GM23338 (cell line): ENCODE results near the gene OOSP4A. TPM values are rescaled to one million over a fixed set of nuclear protein-coding genes. Genes with fewer than 3 reads are reported as not detected.
A peak's percentile ranks its signal among the peaks of the same experiment; 100 is the strongest.

ENCODE experiments used
- ATAC-seq: fragments of 200-7000 bp; cut with Tn5 transposase; 3 replicates; pipeline ENCODE4 v1.9.1; 2020
- DNase-seq: peaks from one replicate; pipeline ENCODE4 v3.0.0-alpha.2; 2015; ENCODE audit warnings: low spot score
- H2AFZ ChIP-seq: fragments of 200-600 bp; sonication (generic); 2 replicates; pipeline ENCODE4 v1.8.0; 2016; ENCODE audit warnings: antibody characterized with exemption, mild to moderate bottlenecking, moderate library complexity
- H3F3A ChIP-seq: fragments of 200-600 bp; sonication (generic); replicated peaks from 2 replicates; pipeline ENCODE4 v1.8.0; 2017; ENCODE audit warnings: antibody characterized with exemption, mixed run types, low read depth
- H3K27ac ChIP-seq: fragments of 200-600 bp; sonication (generic); 2 replicates; pipeline ENCODE4 v1.6.1; 2016; ENCODE audit warnings: low read depth
- H3K27me3 ChIP-seq: fragments of 200-600 bp; sonication (generic); 2 replicates; pipeline ENCODE4 v1.8.0; 2016; ENCODE audit warnings: mild to moderate bottlenecking, mixed run types, moderate library complexity; ENCODE audit not compliant: insufficient read depth
- H3K36me3 ChIP-seq: fragments of 200-600 bp; sonication (generic); 2 replicates; pipeline ENCODE4 v1.8.0; 2016; ENCODE audit warnings: mild to moderate bottlenecking; ENCODE audit not compliant: insufficient read depth
- H3K4me1 ChIP-seq: fragments of 200-600 bp; sonication (generic); 2 replicates; pipeline ENCODE4 v1.8.0; 2016; ENCODE audit warnings: mild to moderate bottlenecking, moderate library complexity; ENCODE audit not compliant: insufficient read depth
- H3K4me2 ChIP-seq: fragments of 200-600 bp; sonication (generic); 2 replicates; pipeline ENCODE4 v1.7.1; 2017; ENCODE audit warnings: mixed run types
- H3K4me3 ChIP-seq: fragments of 200-600 bp; sonication (generic); 2 replicates; pipeline ENCODE4 v1.6.1; 2016; ENCODE audit warnings: mixed run types
- H3K79me2 ChIP-seq: fragments of 200-600 bp; sonication (generic); replicated peaks from 2 replicates; pipeline ENCODE4 v1.8.0; 2017; ENCODE audit warnings: mild to moderate bottlenecking; ENCODE audit not compliant: insufficient read depth
- H3K9me2 ChIP-seq: fragments of 200-600 bp; sonication (generic); 2 replicates; pipeline ENCODE4 v1.8.0; 2017; ENCODE audit not compliant: insufficient read depth
- H4K20me1 ChIP-seq: fragments of 200-600 bp; sonication (generic); replicated peaks from 2 replicates; pipeline ENCODE4 v1.8.0; 2017; ENCODE audit warnings: mild to moderate bottlenecking; ENCODE audit not compliant: insufficient read depth
- H3K27ac Mint-ChIP-seq: 2 replicates; pipeline ENCODE4 v1.8.0; 2020; ENCODE audit warnings: inconsistent platforms, mild to moderate bottlenecking, moderate library complexity, mixed read lengths
- H3K27me3 Mint-ChIP-seq: 3 replicates; pipeline ENCODE4 v1.8.0; 2022; ENCODE audit warnings: low read depth, mild to moderate bottlenecking, moderate library complexity, mixed read lengths, inconsistent platforms; ENCODE audit not compliant: insufficient read depth, poor library complexity
- H3K36me3 Mint-ChIP-seq: 3 replicates; pipeline ENCODE4 v1.8.0; 2021; ENCODE audit warnings: low read depth, mild to moderate bottlenecking, inconsistent platforms, moderate library complexity, mixed read lengths
- H3K4me1 Mint-ChIP-seq: 3 replicates; pipeline ENCODE4 v1.8.0; 2020; ENCODE audit warnings: mild to moderate bottlenecking, inconsistent platforms, mixed read lengths
- H3K4me3 Mint-ChIP-seq: 3 replicates; pipeline ENCODE4 v1.8.0; 2021; ENCODE audit warnings: moderate library complexity, mild to moderate bottlenecking, inconsistent platforms, mixed read lengths
- H3K9me3 Mint-ChIP-seq: 3 replicates; pipeline ENCODE4 v1.8.0; 2020; ENCODE audit warnings: moderate library complexity, mild to moderate bottlenecking, inconsistent platforms, mixed read lengths
- CREB1 ChIP-seq: fragments of 250-450 bp; sonication (Bioruptor Pico); IDR thresholded peaks from 2 replicates; pipeline ENCODE4 v1.5.0; 2020; ENCODE audit warnings: low read depth, mild to moderate bottlenecking, moderate library complexity
- ETS1 ChIP-seq: IDR thresholded peaks from 2 replicates; pipeline ENCODE4 v1.6.1; 2016; ENCODE audit warnings: antibody characterized with exemption
- EZH2 ChIP-seq: fragments of 200-600 bp; sonication (generic); IDR thresholded peaks from one replicate; pipeline ENCODE4 v1.8.0; 2017; ENCODE audit warnings: antibody characterized with exemption, mild to moderate bottlenecking, low read depth; ENCODE audit not compliant: unreplicated experiment
- EZH2phosphoT487 ChIP-seq: fragments of 200-600 bp; sonication (generic); IDR thresholded peaks from one replicate; pipeline ENCODE4 v1.8.1; 2018; ENCODE audit warnings: antibody characterized with exemption; ENCODE audit not compliant: unreplicated experiment
- JUNB ChIP-seq: IDR thresholded peaks from one replicate; pipeline ENCODE4 v1.6.1; 2016; ENCODE audit warnings: antibody characterized with exemption; ENCODE audit not compliant: unreplicated experiment
- NANOG ChIP-seq: IDR thresholded peaks from 2 replicates; pipeline ENCODE4 v1.6.1; 2016; ENCODE audit warnings: antibody characterized with exemption, borderline replicate concordance
- STAT1 ChIP-seq: IDR thresholded peaks from one replicate; pipeline ENCODE4 v1.6.1; 2016; ENCODE audit warnings: antibody characterized with exemption; ENCODE audit not compliant: unreplicated experiment
- ZNF114 ChIP-seq: fragments of 250-450 bp; sonication (Bioruptor Pico); IDR thresholded peaks from 2 replicates; pipeline ENCODE4 v1.5.0; 2020; ENCODE audit warnings: mild to moderate bottlenecking, moderate library complexity
- polyA plus RNA-seq: library from polyadenylated mRNA; unstranded; fragments of >200 nt; fragmentation: Nextera tagmentation; extraction: Ambion mirVana; gene quantifications from 2 replicates; pipeline ENCODE4 v1.2.1, GENCODE V29; 2016
- total RNA-seq: library from RNA; depleted of rRNA; stranded (reverse); fragments of >200 nt; shearing (Covaris generic); gene quantifications from 2 replicates; pipeline ENCODE4 v1.2.3, GENCODE V29; 2014
- TF ChIP-seq, protein P1 (sequence below): IDR thresholded peaks from one replicate; pipeline ENCODE4 v1.6.1; 2018; ENCODE audit warnings: antibody characterized with exemption; ENCODE audit not compliant: unreplicated experiment
- TF ChIP-seq, protein P2 (sequence below), 2 experiments: fragments of 200-600 bp in 1 of 2; sonication (generic) in 1 of 2; conservative IDR thresholded peaks; 2 replicates each; pipeline versions ENCODE4 v1.5.1 to v1.6.1; 2016 to 2017; ENCODE audit warnings: antibody characterized with exemption in 2 of 2, low read depth in 2 of 2, mild to moderate bottlenecking in 2 of 2, moderate library complexity in 1 of 2

OOSP4A gene
- total and polyA plus RNA-seq, 2 experiments from 2014 or later: not detected

- H3K36me3 Mint-ChIP-seq: no peaks in the 10 kb centered on the region
- no peaks in the 10 kb centered on the region for H3K9me3 Mint-ChIP-seq
- H3K4me1 Mint-ChIP-seq: peaks cover 3% of the 10 kb centered on the region; the same call in 1 of the 3 replicates
- no peak overlapping the region for H3K4me2 ChIP-seq
- H3K36me3 ChIP-seq: no peaks in the 10 kb centered on the region
- no peak overlapping the region for H3K4me3 Mint-ChIP-seq
- H4K20me1 ChIP-seq: no peaks in the 10 kb centered on the region
- no peaks in the 10 kb centered on the region for H3K27me3 ChIP-seq
- ATAC-seq (no peak), DNase-seq (no peak)
- TF ChIP-seq CREB1 (CRISPR knock-in tag) (no peak), NANOG (no peak), JUNB (no peak), EZH2 (no peak), ZNF114 (no peak), EZH2phosphoT487 (no peak)
- TF ChIP-seq, protein P1, sequence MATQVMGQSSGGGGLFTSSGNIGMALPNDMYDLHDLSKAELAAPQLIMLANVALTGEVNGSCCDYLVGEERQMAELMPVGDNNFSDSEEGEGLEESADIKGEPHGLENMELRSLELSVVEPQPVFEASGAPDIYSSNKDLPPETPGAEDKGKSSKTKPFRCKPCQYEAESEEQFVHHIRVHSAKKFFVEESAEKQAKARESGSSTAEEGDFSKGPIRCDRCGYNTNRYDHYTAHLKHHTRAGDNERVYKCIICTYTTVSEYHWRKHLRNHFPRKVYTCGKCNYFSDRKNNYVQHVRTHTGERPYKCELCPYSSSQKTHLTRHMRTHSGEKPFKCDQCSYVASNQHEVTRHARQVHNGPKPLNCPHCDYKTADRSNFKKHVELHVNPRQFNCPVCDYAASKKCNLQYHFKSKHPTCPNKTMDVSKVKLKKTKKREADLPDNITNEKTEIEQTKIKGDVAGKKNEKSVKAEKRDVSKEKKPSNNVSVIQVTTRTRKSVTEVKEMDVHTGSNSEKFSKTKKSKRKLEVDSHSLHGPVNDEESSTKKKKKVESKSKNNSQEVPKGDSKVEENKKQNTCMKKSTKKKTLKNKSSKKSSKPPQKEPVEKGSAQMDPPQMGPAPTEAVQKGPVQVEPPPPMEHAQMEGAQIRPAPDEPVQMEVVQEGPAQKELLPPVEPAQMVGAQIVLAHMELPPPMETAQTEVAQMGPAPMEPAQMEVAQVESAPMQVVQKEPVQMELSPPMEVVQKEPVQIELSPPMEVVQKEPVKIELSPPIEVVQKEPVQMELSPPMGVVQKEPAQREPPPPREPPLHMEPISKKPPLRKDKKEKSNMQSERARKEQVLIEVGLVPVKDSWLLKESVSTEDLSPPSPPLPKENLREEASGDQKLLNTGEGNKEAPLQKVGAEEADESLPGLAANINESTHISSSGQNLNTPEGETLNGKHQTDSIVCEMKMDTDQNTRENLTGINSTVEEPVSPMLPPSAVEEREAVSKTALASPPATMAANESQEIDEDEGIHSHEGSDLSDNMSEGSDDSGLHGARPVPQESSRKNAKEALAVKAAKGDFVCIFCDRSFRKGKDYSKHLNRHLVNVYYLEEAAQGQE: no peak
- no peak overlapping the region for H3K27ac ChIP-seq
- peaks cover 8% of the 10 kb centered on the region; the same call in 1 of the 2 replicates for H3K9me2 ChIP-seq
- H3K27me3 Mint-ChIP-seq: no peaks in the 10 kb centered on the region
- no peaks in the 10 kb centered on the region for H3K79me2 ChIP-seq
- no peak overlapping the region for H3K27ac Mint-ChIP-seq
- no peak overlapping the region; the same call in 1 of the 2 replicates for H2AFZ ChIP-seq
- no peaks in the 10 kb centered on the region for H3F3A ChIP-seq
- no peak overlapping the region for H3K4me3 ChIP-seq
- no peaks in the 10 kb centered on the region for H3K4me1 ChIP-seq
Observed at GRCh38 chr11:59997800-59998199, 34.0 kb downstream of the OOSP4A start.

GRCh38 chr11:59999691-60000090 lies 35.9 kb downstream of the OOSP4A start:
- Histone ChIP-seq H3K9me2 (peaks cover 6% of the 10 kb centered on the region; the same call in 1 of the 2 replicates), H3K27me3 (no peaks in the 10 kb centered on the region), H2AFZ (0 out of 2 replicates have a peak overlapping the region, but pooled peaks have one; percentile 11), H3K36me3 (no peaks in the 10 kb centered on the region), H3K27ac (no peak overlapping the region), H3K4me1 (no peaks in the 10 kb centered on the region), H3F3A (no peaks in the 10 kb centered on the region), H3K4me2 (no peak overlapping the region), H3K4me3 (no peak overlapping the region), H4K20me1 (no peaks in the 10 kb centered on the region), H3K79me2 (no peaks in the 10 kb centered on the region)
- H3K27me3 Mint-ChIP-seq: no peaks in the 10 kb centered on the region
- peak; percentile 10 for DNase-seq
- H3K4me3 Mint-ChIP-seq: no peak overlapping the region
- no peaks in the 10 kb centered on the region for H3K9me3 Mint-ChIP-seq
- no peak overlapping the region for H3K27ac Mint-ChIP-seq
- H3K4me1 Mint-ChIP-seq: peaks cover 3% of the 10 kb centered on the region; the same call in 1 of the 3 replicates
- no peaks in the 10 kb centered on the region for H3K36me3 Mint-ChIP-seq
- ATAC-seq: no peak
- TF ChIP-seq NANOG (no peak), ETS1 (no peak), STAT1 (no peak), CREB1 (CRISPR knock-in tag) (no peak), JUNB (no peak), EZH2 (no peak), ZNF114 (no peak), EZH2phosphoT487 (no peak)
- TF ChIP-seq, protein P2, sequence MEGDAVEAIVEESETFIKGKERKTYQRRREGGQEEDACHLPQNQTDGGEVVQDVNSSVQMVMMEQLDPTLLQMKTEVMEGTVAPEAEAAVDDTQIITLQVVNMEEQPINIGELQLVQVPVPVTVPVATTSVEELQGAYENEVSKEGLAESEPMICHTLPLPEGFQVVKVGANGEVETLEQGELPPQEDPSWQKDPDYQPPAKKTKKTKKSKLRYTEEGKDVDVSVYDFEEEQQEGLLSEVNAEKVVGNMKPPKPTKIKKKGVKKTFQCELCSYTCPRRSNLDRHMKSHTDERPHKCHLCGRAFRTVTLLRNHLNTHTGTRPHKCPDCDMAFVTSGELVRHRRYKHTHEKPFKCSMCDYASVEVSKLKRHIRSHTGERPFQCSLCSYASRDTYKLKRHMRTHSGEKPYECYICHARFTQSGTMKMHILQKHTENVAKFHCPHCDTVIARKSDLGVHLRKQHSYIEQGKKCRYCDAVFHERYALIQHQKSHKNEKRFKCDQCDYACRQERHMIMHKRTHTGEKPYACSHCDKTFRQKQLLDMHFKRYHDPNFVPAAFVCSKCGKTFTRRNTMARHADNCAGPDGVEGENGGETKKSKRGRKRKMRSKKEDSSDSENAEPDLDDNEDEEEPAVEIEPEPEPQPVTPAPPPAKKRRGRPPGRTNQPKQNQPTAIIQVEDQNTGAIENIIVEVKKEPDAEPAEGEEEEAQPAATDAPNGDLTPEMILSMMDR (conservative IDR thresholded peaks at IDR 0.05; ENCODE audit: low read depth in 2 of 2): no peak
